Peyer's patch (tissue), 4 donors: ENCODE measurements around the gene ZCCHC14. TPM values are rescaled to one million over a fixed set of nuclear protein-coding genes. Genes with fewer than 3 reads are reported as not detected.
A peak's percentile ranks its signal among the peaks of the same experiment; 100 is the strongest.
"Not testable (repeated sequence)": the region's sequence is repeated elsewhere in the genome, so short reads cannot be mapped to it uniquely, and the experiment has no call there.

ENCODE experiments used
- DNase-seq, 3 donors: peaks; one replicate each; pipeline ENCODE4 v3.0.0-alpha.2; 2017 to 2019
- H3K27ac ChIP-seq, 4 donors: fragments of 200-600 bp; sonication (generic); one replicate each; pipeline ENCODE4 v1.5.1; 2016 to 2019
- H3K27me3 ChIP-seq, 2 donors: fragments of 200-600 bp; sonication (generic); one replicate each; pipeline ENCODE4 v1.5.1; 2019
- H3K36me3 ChIP-seq, 3 donors: fragments of 200-600 bp; sonication (generic); one replicate each; pipeline ENCODE4 v1.5.1; 2016 to 2019
- H3K4me1 ChIP-seq, 4 donors: fragments of 200-600 bp; sonication (generic); one replicate each; pipeline ENCODE4 v1.5.1; 2016 to 2019
- H3K4me3 ChIP-seq, 4 donors: fragments of 200-600 bp; sonication (generic); 1 replicate in 3 of 4; 2 replicates in 1 of 4; pipeline ENCODE4 v1.5.1; 2016 to 2019; ENCODE audit warnings: mild to moderate bottlenecking in 1 of 4
- H3K9me3 ChIP-seq, 4 donors: fragments of 200-600 bp; sonication (generic); one replicate each; pipeline ENCODE4 v1.5.1; 2016 to 2019; ENCODE audit warnings: mild to moderate bottlenecking in 1 of 4
- CTCF ChIP-seq, 6 experiments: fragments of 450-650 bp in 4 of 6; fragments of 200-600 bp in 2 of 6; sonication (generic) in 1 of 6; IDR thresholded peaks; one replicate each; pipeline ENCODE4 v1.5.1; 2017 to 2019; ENCODE audit warnings: antibody characterized with exemption in 6 of 6, mild to moderate bottlenecking in 3 of 6, moderate library complexity in 1 of 6
- POLR2A ChIP-seq, 2 donors: fragments of 450-650 bp; IDR thresholded peaks; one replicate each; pipeline ENCODE4 v1.5.1; 2017; ENCODE audit warnings: antibody characterized with exemption in 2 of 2, mild to moderate bottlenecking in 2 of 2, moderate library complexity in 2 of 2
- total RNA-seq, 4 donors: library from RNA; depleted of rRNA; stranded (reverse); fragments of >200 nt; gene quantifications; one replicate each; pipeline ENCODE4 v1.1.0, GENCODE V29; 2016

Gene ZCCHC14
- total RNA-seq, 4 donors from 2014 or later: 28.1 to 68.9 (median 55.9) TPM

- Histone ChIP-seq H3K4me1 (peaks cover 0 to 44% (median 13%) of the 10 kb centered on the region in 4 donors), H3K36me3 (no peaks in the 10 kb centered on the region), H3K9me3 (no peaks in the 10 kb centered on the region), H3K27me3 (no peaks in the 10 kb centered on the region), H3K27ac (peak overlapping the region; percentile 85 to 94 (median 90)), H3K4me3 (peak overlapping the region; percentile 52 to 93 (median 84))
- TF ChIP-seq POLR2A (IDR thresholded peaks at IDR 0.05): no peak
- TF ChIP-seq CTCF (IDR thresholded peaks at IDR 0.05): no peak
- peak in 1 of 3 donors; percentile 59 for DNase-seq
Observed at GRCh38 chr16:87382023-87382785, 110.6 kb downstream of the ZCCHC14 start.

- Histone ChIP-seq H3K27me3 (no peaks in the 10 kb centered on the region), H3K27ac (peak overlapping the region; percentile 14 to 93 (median 86)), H3K4me1 (peaks cover 0 to 50% (median 10%) of the 10 kb centered on the region in 4 donors), H3K4me3 (peak overlapping the region in 3 of 4 donors; percentile 52 to 89 (median 79)), H3K9me3 (no peaks in the 10 kb centered on the region), H3K36me3 (no peaks in the 10 kb centered on the region)
- no peak for DNase-seq
- TF ChIP-seq POLR2A (IDR thresholded peaks at IDR 0.05): no peak
- peak in 2 of 6 experiments; percentile 12 to 25 for TF ChIP-seq CTCF (IDR thresholded peaks at IDR 0.05)
Observed at GRCh38 chr16:87380881-87381280, 111.9 kb downstream of the ZCCHC14 start.

GRCh38 chr16:87380403-87380802 lies 112.4 kb downstream of the ZCCHC14 start:
- no peaks in the 10 kb centered on the region for H3K27me3 ChIP-seq
- peak overlapping the region; percentile 14 to 93 (median 86) for H3K27ac ChIP-seq
- peak overlapping the region in 2 of 4 donors; percentile 79 to 89 for H3K4me3 ChIP-seq
- H3K9me3 ChIP-seq: no peaks in the 10 kb centered on the region
- H3K36me3 ChIP-seq: no peaks in the 10 kb centered on the region
- peaks cover 0 to 54% (median 10%) of the 10 kb centered on the region in 4 donors for H3K4me1 ChIP-seq
- DNase-seq: no peak
- no peak for TF ChIP-seq POLR2A (IDR thresholded peaks at IDR 0.05)
- no peak for TF ChIP-seq CTCF (IDR thresholded peaks at IDR 0.05)

- not testable (repeated sequence) for H3K36me3 ChIP-seq, H3K27me3 ChIP-seq, H3K9me3 ChIP-seq
- H3K4me3 ChIP-seq: peak overlapping the region in 2 of 4 donors; percentile 12 to 17
- DNase-seq: peak in 2 of 3 donors; percentile 70 to 75
- TF ChIP-seq POLR2A (IDR thresholded peaks at IDR 0.05): peak; percentile 38 to 62
- H3K27ac ChIP-seq: peak overlapping the region in 3 of 4 donors; percentile 68 to 93 (median 88)
- peaks cover 0 to 47% (median 10%) of the 10 kb centered on the region in 4 donors for H3K4me1 ChIP-seq
Observed at GRCh38 chr16:87379312-87379752, 113.5 kb downstream of the ZCCHC14 start.

GRCh38 chr16:87376660-87377059 lies 116.2 kb downstream of the ZCCHC14 start:
- no peaks in the 10 kb centered on the region for H3K27me3 ChIP-seq
- H3K36me3 ChIP-seq: peaks cover 0 to 11% (median 0%) of the 10 kb centered on the region in 3 donors
- no peak overlapping the region for H3K4me3 ChIP-seq
- TF ChIP-seq CTCF (IDR thresholded peaks at IDR 0.05) (no peak), POLR2A (IDR thresholded peaks at IDR 0.05) (no peak)
- H3K9me3 ChIP-seq: no peaks in the 10 kb centered on the region
- no peak for DNase-seq
- H3K4me1 ChIP-seq: peaks cover 0 to 44% (median 7%) of the 10 kb centered on the region in 4 donors
- no peak overlapping the region for H3K27ac ChIP-seq
